ENCODE data around the gene CLCN6.

- TF ChIP-seq CTCF (IDR thresholded peaks at IDR 0.05): no peak
- TF ChIP-seq ZFX (IDR thresholded peaks at IDR 0.05; ENCODE audit: borderline replicate concordance): no peak
Measured at GRCh38 chr1:11874624-11875023, 68.6 kb downstream of the CLCN6 start.

Data from 22Rv1 (cell line).